ENCODE measurements around the gene CAST.

The CAST gene

DNA sequence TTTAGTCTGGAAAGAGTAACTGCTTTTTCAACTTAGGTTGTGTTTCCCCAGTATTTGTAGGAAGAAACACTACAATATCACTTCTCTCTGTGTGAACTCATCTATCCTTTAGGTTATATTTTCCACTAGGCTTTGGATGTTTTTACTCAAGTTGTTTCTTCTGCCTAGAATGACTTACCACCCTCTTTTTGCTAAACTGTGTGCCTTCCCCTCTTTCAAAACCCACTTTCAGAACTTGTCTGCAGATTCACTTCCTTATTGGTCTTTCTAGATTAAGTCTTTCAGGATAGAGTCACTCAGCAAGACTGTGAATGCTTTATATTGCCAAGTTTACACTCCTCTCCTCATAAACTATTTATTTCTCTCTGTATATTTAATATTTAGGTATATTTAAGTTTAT is 14.2 kb upstream of the CAST start:
- no peak for DNase-seq

DNA sequence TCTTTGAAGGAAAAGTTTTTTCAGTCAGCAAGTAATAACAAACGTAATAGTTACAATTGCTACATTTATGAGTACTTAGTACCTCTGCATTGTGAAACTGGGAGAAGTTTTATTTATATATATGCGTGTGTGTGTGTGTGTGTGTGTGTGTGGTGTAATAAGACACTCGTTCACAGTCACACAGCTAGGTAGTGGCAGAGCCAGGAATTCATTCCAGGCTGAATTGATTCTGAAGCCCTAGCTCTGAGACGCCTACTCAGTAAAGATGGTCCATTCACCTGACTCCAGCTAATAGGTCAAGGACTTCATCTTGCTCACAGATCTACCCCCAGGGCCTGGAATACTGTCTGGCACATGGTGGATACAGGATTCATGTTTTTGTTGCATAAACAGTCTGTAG is 13.6 kb upstream of the CAST start:
- DNase-seq = no peak

DNA sequence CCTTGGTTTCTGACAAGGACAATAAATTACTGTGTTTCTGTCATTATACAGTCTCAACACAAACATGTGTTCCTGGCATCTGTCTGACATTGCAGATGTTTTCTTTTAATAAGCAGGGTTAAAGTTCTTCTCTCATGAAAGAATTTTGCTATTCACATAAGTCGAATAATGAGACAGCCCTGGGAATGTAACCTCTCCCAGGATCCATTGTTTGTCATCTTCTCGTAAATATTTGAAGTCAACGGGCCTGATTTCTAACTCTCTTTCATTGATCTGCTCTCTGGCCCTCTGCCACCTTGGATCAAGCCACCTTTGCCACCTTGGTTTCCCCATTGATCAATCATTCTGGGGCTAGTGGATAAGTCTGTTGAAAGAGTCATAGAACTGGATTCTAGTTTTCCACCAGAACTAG is 12.9 kb upstream of the CAST start:
- DNase-seq = no peak

DNA sequence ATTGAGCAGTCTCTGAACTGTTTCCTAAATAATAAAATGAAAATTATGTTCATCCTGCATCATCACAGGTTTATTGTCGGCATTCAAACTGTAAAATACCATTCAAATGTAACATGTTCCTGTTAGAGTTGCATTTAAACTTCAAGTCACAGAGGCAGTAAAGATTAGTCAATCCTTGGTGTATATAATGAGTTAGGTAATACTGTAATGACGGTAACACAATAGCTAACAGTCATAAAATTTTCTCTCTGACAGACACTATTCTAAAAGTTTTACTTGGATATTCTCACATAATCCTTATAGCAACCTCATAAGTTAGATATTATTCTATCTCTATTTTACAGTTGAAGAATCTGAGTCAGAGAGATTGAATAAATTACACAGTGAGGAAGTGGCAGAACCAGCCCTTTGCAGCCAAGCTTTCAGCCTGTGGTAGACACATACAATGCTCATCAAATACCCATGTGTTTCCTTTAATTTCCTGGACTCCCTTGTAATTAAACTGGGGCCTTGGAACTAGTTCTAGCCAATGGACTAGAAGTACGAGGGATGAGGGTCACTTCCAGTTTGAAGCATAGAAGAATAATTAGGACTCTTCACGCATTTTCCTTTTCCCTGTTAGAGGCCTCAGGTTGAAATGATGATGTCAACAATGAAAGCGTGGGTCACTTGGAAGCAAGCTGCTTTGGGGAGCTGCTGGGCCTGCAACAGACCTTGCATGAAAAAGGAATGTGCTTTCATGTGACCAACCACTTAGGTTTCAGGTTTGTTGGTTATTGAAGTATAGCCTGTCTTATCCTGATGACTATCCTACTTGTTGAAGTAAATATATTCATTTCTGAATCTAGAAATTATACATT is 12.3 kb upstream of the CAST start:
- no peak for DNase-seq

DNA sequence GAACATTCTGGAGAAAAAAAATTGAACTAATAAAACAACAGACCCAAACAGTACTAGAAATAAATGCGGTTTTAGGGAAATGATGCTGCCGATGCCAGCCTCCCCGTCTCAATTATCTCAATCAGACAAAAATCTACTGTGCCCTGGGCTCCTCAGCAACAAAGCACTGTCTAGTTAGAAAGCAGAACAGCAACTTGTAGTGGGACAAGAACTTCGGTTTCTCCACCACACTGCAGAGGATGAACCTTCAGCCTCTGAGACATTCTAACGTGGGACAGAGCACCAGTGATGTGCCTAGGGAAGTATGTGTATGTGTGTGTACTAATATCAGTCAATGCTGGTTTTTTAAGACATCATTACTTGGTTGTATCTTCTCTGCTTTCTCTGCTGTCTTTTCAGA is 11.1 kb upstream of the CAST start:
- no peak for DNase-seq

DNA sequence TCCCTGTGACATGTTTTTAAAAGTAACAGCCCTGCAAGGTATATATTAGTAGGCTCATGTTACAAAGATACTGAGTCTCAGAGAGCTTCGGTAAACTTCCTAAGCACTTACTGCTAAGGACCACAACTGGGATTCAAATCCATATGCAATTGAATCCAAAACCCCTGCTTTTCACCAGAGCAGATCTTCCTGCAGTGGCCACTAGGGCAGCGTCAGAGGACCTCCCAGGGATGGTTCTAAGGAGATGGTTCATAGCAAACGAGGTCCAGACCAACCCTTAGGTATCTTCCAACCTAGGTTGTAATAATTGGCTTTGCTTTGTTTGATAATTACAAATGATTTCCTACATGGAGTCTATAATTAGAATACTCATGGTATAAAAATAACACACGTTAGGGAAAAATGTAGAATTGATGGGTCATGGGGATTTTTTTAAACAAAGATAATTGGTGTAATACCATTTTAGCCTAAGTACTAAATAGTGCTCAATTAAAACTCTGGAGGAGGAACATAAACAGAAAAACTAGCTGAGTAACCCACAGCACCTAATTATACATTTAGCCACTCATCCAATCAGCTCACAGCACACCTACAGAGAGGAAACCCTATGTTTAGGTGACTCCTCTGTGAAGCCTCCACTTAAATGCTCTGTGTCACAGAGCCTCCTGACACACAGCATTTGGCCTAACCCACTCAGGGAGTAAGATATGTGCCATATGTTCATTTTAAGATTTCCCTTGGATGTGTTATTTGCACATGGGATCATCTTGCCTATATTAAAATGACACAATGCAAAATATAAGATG is 10.0 kb upstream of the CAST start:
- DNase-seq = no peak

DNA sequence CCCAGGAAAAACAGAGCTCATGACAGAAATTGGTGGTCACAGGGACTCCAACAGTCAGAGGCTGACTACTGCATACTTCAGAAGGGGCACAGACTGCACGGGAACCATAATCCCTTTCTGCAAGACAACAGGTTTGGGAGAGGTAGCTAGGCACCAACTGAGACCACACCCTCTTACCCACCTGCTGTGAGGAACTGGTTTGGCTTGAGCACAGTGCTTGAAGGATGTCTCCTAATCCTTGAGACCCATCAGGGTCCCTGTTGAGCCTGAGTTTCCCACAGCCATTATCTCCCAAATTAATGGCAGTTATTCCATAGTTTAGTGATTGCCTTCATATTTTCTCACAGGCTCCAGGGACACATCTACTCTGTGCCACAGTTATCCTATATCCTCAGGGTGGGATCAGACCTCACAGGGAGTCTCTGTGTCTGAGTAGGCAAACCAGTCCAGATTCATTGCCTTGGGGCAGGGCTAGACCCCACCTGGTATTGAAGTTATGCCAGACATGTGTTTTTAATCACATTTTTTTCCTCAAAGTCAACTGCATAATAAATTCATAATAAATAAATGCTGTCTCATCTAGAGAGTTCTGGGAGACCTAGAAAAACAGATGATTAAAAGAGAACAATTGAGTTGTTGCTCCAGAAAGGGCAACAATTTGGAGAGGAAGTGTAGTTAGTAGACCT is 9.3 kb upstream of the CAST start:
- no peak for DNase-seq

DNA sequence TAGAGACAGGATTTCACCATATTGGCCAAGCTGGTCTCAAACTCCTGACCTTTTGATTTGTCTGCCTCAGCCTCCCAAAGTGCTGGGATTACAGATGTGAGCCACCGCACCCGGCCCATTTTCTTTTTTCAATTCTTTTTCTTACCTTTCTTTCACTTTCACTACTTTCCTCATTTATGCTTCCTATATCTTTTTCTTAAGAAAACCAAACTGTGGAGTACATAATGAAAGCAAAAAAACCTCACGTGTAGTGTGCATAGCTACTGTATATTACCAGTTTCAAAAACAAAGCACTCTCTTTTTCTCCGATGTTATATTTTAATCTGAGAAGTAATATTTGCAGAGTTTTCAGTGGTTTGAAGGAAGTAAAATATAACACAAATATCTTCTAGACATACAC is 8.0 kb upstream of the CAST start:
- DNase-seq = no peak

DNA sequence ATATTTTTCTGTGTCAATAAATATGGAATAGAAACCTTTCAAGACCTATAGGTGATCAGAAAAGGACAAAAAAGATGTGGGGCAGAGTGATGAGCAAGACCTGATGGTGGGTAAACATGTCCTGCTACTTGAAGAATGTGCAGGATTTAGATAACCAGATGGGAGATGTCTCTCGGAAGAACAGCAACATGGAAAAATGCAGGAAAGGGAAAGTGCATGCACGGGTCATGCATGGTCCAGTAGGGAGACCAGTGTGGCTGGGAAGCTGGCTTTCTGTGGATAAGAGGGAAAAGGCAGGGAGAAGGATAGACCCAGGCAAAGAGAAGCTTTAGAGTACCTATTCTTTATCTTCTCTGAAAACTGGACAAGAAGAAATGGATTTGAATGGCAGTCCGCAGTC is 7.1 kb upstream of the CAST start:
- no peak for DNase-seq

DNA sequence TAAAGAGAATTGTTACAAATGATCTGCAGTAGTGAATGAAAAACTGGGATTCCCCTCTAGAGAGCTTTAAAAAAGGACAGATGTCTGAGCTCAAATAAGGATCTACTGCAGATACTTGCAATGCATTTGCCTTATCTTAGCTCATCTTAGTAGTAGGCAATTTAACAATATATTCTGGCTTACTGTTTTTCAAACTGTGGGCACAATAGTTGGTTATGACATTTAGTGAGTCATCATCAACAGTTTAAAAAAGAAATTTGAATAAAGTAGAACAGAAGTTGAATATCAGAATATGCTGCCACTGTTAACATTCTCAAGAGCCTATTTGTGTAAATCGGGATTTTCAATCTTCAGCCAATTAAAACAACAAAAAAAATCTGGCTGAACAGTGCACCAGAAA is 6.7 kb upstream of the CAST start:
- DNase-seq = no peak

DNA sequence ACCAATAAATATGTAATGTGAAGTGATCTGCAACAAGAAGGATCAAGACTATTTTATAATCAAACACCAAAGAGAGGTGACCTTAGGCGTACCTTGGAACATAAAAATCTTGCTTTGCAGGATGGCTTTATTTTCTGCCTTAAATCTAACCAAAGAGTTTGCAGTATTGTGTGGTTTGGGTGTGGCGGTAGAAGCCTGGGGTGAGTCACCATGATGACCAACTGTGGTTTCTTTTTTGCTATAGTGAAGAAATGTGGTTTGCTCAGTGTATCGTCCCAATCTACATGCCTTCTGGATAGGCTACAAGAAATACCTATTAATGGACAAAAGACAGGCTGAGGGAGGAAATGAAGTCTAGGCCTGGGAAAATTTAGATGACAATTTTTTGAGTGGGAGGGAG is 5.1 kb upstream of the CAST start:
- no peak for DNase-seq

DNA sequence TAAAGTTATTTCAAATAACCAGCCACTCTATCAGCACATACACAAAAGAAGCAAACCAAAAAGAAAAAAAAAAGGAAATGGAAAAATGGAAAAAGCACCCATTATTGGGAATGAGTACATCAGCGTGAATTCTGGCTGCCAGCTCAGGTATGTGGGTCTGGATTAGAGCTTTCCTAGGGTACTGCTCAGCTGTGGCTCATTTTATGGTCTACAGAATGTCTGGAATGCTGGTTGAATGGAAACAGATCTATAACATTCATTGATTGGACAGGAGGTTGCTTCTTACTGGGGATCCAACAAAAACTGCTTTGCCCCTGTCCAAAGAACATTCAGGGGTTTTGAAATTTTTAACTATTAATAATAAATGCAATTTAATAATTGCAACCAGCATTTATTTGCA is 3.9 kb upstream of the CAST start:
- DNase-seq = no peak

DNA sequence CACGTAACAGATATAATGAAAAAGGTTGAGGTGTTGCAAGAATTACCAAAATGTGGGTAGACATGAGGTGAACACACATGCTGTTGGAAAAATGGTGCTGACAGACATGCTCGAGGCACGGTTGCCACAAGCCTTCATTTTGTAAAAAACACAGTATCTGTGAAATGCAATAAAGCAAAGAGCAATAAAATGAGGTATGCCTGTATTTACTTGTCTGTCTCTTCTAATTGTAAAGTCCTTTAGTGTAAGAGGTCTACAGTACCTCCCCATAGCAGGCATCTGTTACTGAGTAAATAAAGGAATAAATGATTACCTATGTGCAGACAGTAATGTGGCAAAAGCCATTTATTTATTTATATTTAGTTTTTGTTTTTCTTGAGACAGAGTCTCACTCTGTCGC is 3.0 kb upstream of the CAST start:
- no peak for DNase-seq

DNA sequence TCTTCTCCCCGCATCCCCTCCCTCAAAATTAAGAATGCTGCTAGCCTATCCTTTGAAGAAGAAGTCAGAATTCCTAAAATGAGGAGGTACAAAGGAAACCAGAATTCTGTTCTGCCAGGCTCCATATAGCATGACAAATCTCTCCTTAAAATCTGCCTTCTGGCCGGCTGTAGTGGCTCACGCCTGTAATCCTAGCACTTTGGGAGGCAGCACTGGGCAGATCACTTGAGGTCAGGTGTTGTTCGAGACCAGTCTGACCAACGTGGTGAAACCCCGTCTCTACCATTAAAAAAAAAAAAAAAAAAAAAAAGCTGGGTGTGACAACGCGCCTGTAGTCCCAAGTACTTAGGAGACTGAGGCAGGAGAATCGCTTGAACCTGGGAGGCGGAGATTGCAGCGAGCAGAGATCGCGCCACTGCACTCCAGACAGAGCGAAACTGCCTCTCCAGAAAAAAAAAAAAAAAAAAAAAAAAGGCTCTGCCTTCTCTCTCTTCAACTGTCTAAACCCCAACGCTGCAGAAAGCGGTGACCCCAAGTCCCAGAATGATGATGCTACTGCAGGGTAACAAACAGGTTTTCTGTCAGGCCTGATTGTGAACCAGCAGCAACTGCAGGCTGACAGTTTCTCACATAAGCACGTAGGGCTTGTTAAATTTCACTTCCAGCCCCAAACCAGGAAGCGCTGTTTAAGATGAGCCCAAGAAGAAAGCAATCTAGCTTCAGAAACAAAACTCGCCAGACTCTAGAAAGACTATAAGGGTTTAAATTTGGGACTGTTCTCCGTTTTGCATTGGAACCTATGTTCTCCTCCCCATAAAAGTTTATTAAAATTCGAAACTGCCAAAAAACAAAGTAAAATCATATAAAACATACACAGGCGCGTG is 963 bp upstream of the CAST start:
- no peak for DNase-seq

DNA sequence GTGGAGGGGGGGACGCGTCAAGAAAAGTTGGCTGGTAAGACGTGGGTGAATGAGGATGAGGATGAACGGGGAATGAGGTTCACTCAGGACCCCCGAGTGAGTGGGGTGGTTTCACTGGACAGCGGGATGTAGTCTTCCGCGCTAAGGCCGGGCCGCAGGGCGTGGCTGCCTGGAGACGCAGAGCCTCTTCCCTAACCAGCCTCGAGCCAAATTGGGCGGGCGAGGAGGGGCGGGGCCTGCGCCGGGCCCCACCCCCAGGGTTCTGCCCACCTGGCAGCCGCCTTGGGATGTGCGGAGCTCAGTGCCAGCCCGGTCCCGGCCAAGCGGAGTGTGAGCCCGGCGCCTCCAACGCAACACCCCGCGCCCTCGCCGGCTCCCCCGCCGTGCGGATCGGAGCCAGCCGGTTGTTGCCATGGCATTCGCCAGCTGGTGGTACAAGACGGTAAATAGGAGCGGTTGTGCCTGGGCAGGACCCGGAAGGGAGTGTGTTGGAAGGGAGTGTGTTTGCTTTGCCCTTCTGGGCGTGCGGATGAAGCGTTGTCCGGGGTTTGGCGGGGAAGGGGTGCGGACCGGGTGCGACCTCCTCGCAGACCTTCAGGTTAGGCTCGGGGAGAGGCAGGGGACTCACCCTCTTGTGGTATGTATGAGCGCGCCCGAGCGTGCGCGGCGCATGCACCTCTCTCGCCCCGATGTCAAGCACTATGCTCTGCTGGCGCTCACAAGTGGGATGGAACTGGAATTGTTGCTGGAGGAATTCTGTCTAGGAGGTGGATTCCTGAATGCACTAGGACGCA is 746 bp downstream of the CAST start:
- DNase-seq = peak; percentile 68

DNA sequence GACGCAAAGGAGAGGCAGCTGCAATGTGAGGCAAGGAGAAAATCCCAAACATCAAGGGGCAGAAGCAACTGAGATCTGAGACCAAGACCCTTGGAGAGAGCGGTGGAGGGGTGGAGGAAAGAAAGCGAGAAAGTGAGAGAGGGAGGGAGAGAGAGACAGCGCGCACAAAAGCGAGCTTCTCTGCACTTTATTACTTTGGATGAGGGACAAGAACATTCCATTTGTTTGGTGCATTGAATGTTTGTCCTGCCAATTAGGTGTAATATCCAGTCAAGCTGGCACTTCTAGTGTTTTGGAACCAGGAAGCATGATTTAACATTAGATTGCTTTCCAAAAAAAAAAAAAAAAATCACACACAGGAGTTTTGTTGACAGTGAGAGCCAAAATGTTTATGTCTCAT is 1.4 kb downstream of the CAST start:
- no peak for DNase-seq

DNA sequence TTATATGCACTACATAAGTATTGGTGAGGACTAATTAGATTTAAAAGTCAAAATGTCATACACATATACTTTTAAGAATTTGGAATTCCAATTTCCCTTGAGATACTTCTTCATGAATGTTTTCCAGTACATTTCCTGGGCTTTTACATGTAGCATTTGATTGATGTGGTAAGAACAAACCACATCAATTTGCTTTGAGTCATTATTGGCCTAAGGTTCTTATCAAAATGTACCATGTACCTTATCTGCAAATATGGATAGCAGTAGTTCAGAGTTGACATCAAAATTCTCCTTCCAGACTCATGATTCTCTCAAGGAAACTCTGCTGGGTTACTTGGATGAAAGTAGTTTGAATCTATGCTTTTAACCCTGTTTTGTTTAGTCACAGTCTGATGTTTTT is 2.5 kb downstream of the CAST start:
- no peak for DNase-seq

DNA sequence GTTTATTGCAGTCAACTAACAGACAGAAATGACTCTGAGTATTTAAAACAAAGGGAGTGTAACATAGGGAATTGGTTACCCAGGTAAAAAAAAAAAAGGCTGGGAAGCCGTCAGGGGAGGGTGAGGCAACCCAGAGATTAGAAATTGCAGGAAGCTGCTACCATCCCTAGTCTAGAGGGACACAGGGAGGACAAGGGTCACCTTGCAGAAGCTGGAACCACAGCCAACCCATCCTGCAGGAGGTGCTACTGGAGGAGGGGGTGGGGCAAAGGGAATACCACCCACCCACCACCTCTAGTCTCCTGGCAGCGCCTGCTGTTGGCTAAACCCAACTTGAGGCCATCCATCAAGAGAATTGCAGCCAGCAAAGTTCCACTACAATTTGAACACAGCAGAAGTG is 6.5 kb downstream of the CAST start:
- DNase-seq = no peak

DNA sequence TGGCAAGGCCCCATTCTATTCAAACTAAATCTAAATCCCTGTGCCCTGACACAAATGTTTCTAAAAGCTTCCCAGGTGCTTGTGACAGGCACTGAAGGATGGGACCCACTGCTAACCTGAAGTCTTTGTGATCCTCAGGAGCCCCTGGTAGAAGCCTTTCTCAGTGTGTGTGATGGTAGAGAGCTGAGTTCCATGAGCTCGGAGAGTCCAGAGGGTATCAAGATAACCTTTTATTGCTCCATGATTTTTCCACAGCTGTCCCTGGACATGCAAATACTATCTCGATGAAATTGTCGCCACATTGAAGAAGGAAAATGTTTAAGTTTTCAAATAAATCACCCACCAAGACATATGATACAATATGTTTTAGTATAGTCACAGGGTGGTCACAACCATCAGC is 7.7 kb downstream of the CAST start:
- no peak for DNase-seq

DNA sequence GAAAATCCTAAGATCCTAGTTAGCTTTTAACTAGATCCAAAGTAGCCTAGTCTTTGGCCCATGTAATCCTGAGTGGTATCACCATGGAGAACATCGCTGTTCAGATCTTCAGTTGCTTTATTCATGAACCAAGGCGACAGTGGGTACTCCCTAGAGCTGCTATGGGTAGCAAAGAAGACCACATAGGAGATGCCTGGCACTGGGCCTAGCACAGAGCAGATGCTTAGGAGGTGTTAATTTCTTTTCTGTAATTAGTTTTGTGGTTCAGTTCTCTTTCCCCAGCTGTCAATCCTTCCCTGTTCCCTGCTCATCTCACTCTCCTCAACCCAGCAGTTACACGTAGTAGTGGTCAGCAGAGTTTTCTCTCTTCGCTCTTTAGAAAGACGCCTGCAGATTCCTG is 9.3 kb downstream of the CAST start:
- DNase-seq = no peak

DNA sequence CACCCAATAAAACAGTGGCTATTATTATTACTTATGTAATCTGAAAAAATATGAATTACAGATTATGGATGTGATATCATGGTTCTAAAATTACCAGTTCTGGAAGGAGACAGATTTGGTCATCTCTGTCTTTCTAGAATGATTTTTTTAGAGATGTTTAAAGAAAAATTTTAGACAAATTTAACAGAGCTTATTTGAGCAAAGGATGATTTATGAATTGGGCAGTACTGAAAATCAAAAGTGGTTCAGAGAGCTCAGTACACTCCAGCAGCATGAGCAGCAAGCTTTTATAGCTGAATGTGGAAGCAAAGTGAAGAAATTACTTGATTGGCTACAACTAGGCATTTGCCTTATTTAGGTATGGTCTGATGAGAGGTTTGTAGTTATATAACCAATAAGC is 11.0 kb downstream of the CAST start:
- no peak for DNase-seq

DNA sequence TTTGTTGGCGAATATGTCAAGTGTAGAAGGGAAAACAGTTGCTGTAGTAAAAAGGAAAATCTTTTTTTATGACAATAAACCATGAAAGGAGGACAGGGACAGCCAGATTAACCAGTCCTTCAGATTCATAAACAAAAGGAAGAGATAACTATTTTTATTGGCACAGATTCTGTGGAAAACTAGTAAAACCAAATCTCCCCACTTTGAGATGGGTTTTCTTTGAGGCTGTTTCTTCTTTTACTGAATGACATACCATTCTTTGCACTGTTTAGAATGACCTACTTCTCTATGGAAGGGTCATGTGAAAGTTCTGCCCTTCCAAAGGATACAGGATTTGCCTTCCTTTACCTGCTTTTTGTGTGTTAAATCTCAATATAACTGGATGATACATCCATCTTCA is 13.7 kb downstream of the CAST start:
- DNase-seq = no peak
